Immature natural killer cell (primary cell): ENCODE results near the gene ARHGAP26. TPM values are rescaled to one million over a fixed set of nuclear protein-coding genes. Genes with fewer than 3 reads are reported as not detected.

Experiments
- DNase-seq, 3 donors: peaks; one replicate each; pipeline ENCODE4 v3.0.0; 2022; ENCODE audit warnings: mixed read lengths in 1 of 3
- H3K27ac Mint-ChIP-seq, 6 donors: one replicate each; pipeline ENCODE4 v1.8.0; 2020; ENCODE audit warnings: mixed read lengths in 6 of 6, mild to moderate bottlenecking in 5 of 6, inconsistent platforms in 4 of 6, moderate library complexity in 3 of 6
- H3K27me3 Mint-ChIP-seq, 3 donors: one replicate each; pipeline ENCODE4 v1.8.0; 2020 to 2021; ENCODE audit warnings: low read depth in 3 of 3, mild to moderate bottlenecking in 3 of 3, mixed read lengths in 3 of 3, moderate library complexity in 3 of 3, inconsistent platforms in 1 of 3
- H3K36me3 Mint-ChIP-seq, 3 donors: one replicate each; pipeline ENCODE4 v1.8.0; 2020; ENCODE audit warnings: mixed read lengths in 3 of 3, inconsistent platforms in 2 of 3, mild to moderate bottlenecking in 2 of 3
- H3K4me1 Mint-ChIP-seq, 2 donors: one replicate each; pipeline ENCODE4 v1.8.0; 2020; ENCODE audit warnings: inconsistent platforms in 2 of 2, mild to moderate bottlenecking in 2 of 2, mixed read lengths in 2 of 2, moderate library complexity in 1 of 2
- H3K4me3 Mint-ChIP-seq, 5 donors: one replicate each; pipeline ENCODE4 v1.8.0; 2020; ENCODE audit warnings: mild to moderate bottlenecking in 5 of 5, mixed read lengths in 5 of 5, inconsistent platforms in 3 of 5, moderate library complexity in 3 of 5
- H3K9me3 Mint-ChIP-seq, 6 donors: one replicate each; pipeline ENCODE4 v1.8.0; 2020; ENCODE audit warnings: mild to moderate bottlenecking in 6 of 6, mixed read lengths in 6 of 6, inconsistent platforms in 4 of 6, moderate library complexity in 3 of 6
- polyA plus RNA-seq, 3 donors: library from polyadenylated mRNA; unstranded; fragments of 300-500 nt; fragmentation: Illumina TruSeq; gene quantifications; one replicate each; pipeline ENCODE4 v1.2.3, GENCODE V29; 2021

Gene ARHGAP26
- polyA plus RNA-seq, 3 donors from 2014 or later = 14.5 to 43.7 (median 17.6) TPM

GRCh38 chr5:142826093-142826492 is 55.9 kb downstream of the ARHGAP26 start:
- peak overlapping the region in 3 of 5 donors; percentile 17 to 47 (median 39) for H3K4me3 Mint-ChIP-seq
- H3K9me3 Mint-ChIP-seq = no peaks in the 10 kb centered on the region
- H3K27me3 Mint-ChIP-seq = peaks cover 0 to 5% (median 5%) of the 10 kb centered on the region in 3 donors
- H3K4me1 Mint-ChIP-seq = peaks cover 90 to 98% of the 10 kb centered on the region in 2 donors
- H3K27ac Mint-ChIP-seq = peak overlapping the region in 4 of 6 donors; percentile 48 to 60 (median 53)
- no peaks in the 10 kb centered on the region for H3K36me3 Mint-ChIP-seq
- no peak for DNase-seq

DNA sequence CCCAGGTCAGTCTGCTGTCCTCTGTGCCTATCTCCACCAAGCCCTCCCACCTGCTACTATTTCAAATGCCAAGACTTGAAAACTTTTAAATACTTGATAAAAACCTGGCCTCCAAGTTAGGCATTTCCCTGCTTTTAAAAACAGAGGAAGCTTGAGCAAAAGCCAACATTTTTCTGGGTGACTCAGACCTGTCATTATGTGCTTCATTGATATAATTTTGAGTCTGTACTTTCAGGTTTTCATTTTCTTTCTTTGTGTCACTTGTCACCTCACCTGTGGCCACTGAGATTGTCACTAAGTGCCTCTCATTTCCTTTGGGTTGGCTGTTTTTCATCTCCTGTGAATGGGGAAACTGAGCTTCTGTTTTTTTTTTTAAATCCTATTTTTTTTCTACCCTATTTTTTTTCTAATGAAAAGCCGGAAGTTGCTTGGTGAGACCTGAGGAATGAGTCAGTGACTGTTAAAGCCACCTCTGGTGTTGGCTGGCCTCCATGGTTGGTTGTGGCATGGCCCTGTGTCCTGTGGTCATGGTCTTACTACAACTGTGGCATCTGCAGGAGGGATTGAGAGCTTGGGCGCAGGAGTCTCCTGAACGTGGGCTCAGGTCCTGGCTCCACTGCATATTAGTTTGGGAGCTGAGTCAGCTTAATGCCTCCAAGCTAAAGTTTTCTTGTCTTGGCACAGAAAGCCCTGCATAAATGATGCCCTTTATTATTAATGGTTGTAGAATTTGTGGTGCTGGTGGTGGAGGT is 56.7 kb downstream of the ARHGAP26 start:
- peak; percentile 59 to 64 (median 62) for DNase-seq
- peak overlapping the region; percentile 40 to 80 (median 62) for H3K27ac Mint-ChIP-seq
- peaks cover 94 to 100% of the 10 kb centered on the region in 2 donors for H3K4me1 Mint-ChIP-seq
- H3K4me3 Mint-ChIP-seq = peak overlapping the region; percentile 53 to 74 (median 68)
- no peaks in the 10 kb centered on the region for H3K36me3 Mint-ChIP-seq
- H3K9me3 Mint-ChIP-seq = no peaks in the 10 kb centered on the region
- H3K27me3 Mint-ChIP-seq = peaks cover 0 to 5% (median 5%) of the 10 kb centered on the region in 3 donors

- H3K9me3 Mint-ChIP-seq = no peaks in the 10 kb centered on the region
- H3K4me1 Mint-ChIP-seq = peaks cover 94 to 98% of the 10 kb centered on the region in 2 donors
- H3K36me3 Mint-ChIP-seq = no peaks in the 10 kb centered on the region
- DNase-seq = no peak
- peaks cover 0 to 5% (median 5%) of the 10 kb centered on the region in 3 donors for H3K27me3 Mint-ChIP-seq
- H3K4me3 Mint-ChIP-seq = peak overlapping the region; percentile 54 to 74 (median 68)
- peak overlapping the region in 1 of 6 donors; percentile 16 for H3K27ac Mint-ChIP-seq
Observed at GRCh38 chr5:142827934-142828576, 57.9 kb downstream of the ARHGAP26 start.

DNA sequence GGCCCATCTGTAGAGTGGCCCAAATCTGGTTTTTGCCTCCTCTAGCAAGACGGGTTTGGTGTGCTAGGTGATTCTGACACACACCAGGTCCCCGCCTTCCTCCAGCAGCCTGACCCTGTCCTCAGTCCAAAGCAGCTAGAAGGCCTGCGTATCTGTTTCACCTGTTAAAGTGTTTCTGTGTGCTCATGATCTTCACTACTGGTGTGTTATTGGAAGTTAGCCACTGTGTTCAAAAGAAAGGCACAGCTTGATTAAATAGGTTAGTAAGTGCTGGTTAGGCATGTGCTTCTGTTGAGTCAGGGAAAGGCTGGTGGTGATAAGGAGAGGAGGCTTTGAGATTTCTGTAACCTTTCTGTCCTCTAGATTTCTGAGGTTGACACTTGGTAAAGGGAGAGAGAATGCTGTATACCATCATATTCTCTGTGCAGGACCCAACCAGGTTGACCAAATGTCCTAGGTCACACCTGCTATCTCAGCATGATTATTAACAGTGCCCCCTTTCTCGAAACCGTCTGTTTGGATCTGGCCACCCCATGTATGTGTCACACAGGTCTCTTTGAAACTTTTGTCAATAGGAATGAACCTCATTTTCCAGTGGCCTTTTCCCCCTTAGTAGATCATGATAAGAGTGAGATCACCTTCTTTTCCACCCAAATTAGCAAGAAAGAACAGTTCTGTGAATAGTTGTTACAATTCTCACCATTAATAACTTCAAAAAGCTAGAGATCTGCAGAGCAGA is 58.8 kb downstream of the ARHGAP26 start:
- H3K4me3 Mint-ChIP-seq = peak overlapping the region; percentile 12 to 74 (median 60)
- DNase-seq = no peak
- H3K36me3 Mint-ChIP-seq = peaks cover 0 to 4% (median 3%) of the 10 kb centered on the region in 3 donors
- peak overlapping the region in 2 of 6 donors; percentile 61 to 67 for H3K27ac Mint-ChIP-seq
- H3K4me1 Mint-ChIP-seq = peaks cover 91 to 97% of the 10 kb centered on the region in 2 donors
- peaks cover 0 to 5% (median 5%) of the 10 kb centered on the region in 3 donors for H3K27me3 Mint-ChIP-seq
- no peaks in the 10 kb centered on the region for H3K9me3 Mint-ChIP-seq

- no peaks in the 10 kb centered on the region for H3K9me3 Mint-ChIP-seq
- peak overlapping the region in 1 of 5 donors; percentile 9 for H3K4me3 Mint-ChIP-seq
- peaks cover 0 to 4% (median 3%) of the 10 kb centered on the region in 3 donors for H3K36me3 Mint-ChIP-seq
- peaks cover 89 to 95% of the 10 kb centered on the region in 2 donors for H3K4me1 Mint-ChIP-seq
- DNase-seq = no peak
- peaks cover 0 to 5% (median 5%) of the 10 kb centered on the region in 3 donors for H3K27me3 Mint-ChIP-seq
- H3K27ac Mint-ChIP-seq = no peak overlapping the region
Observed at GRCh38 chr5:142829801-142830220, 59.6 kb downstream of the ARHGAP26 start.

DNA sequence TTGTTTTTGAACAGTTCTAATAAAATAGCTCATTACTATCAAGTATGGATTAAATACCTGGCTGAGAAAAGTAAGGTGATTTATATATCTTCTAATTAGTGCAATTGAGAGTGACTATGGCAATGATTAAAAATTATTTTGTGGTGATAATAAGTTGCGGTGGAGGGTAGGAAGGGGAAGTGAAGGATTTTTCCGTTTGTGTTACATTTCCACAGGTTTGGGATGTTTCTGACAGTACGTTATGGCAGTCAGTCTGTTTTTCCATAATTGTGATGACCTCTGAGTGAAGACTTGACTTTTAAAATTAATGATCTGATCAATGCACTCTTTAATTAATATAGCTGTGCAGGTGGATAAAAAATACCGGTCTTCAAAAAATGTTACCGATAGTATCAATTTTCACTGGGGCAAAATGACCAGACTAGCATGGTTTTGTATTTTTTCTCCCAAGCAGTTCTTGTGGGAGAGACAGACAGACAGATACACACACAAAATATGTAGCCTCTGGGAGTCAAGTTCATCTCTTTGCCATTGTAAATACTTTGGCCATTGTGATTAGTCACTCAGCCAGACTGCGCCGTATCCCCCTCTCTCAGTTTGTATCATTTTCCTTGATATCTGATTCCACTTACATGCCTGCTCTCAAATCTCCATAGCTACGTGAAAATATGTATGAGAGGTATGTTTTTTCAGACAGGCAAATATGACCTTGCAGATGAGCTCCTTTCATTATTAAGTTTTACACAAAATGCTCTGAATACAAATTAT is 60.2 kb downstream of the ARHGAP26 start:
- H3K4me3 Mint-ChIP-seq = no peak overlapping the region
- DNase-seq = no peak
- no peak overlapping the region for H3K27ac Mint-ChIP-seq
- no peaks in the 10 kb centered on the region for H3K9me3 Mint-ChIP-seq
- H3K4me1 Mint-ChIP-seq = peaks cover 89 to 95% of the 10 kb centered on the region in 2 donors
- H3K27me3 Mint-ChIP-seq = peaks cover 0 to 5% (median 5%) of the 10 kb centered on the region in 3 donors
- peaks cover 0 to 7% (median 4%) of the 10 kb centered on the region in 3 donors for H3K36me3 Mint-ChIP-seq

GRCh38 chr5:142831009-142831383 is 60.8 kb downstream of the ARHGAP26 start:
- peaks cover 0 to 8% (median 4%) of the 10 kb centered on the region in 3 donors for H3K36me3 Mint-ChIP-seq
- DNase-seq = no peak
- H3K4me3 Mint-ChIP-seq = peak overlapping the region in 1 of 5 donors; percentile 3
- peaks cover 0 to 6% (median 5%) of the 10 kb centered on the region in 3 donors for H3K27me3 Mint-ChIP-seq
- no peak overlapping the region for H3K27ac Mint-ChIP-seq
- no peaks in the 10 kb centered on the region for H3K9me3 Mint-ChIP-seq
- H3K4me1 Mint-ChIP-seq = peaks cover 89 to 95% of the 10 kb centered on the region in 2 donors

DNA sequence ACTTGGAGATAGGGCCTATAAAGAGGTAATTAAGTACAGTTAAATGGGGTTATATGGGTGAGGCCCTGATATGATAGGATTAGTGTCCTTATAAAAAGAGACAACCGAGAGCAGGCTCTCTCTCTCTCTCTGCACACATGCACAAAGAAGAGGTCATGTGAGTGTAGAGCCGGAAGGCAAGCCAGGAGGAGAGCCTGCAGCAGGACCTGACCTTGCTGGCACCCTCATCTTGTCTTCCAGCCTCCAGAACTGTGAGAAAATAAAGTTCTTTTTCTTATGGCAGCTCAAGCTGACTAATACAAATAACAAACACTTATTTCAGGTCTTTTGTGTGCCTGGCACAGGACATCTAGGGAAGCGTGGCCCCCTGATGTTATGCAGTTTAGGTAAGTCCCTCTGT is 62.1 kb downstream of the ARHGAP26 start:
- Mint-ChIP-seq H3K9me3 (no peaks in the 10 kb centered on the region), H3K4me1 (peaks cover 89 to 95% of the 10 kb centered on the region in 2 donors), H3K27me3 (peaks cover 0 to 3% (median 0%) of the 10 kb centered on the region in 3 donors), H3K36me3 (peaks cover 2 to 8% (median 4%) of the 10 kb centered on the region in 3 donors), H3K27ac (peak overlapping the region in 1 of 6 donors; percentile 15), H3K4me3 (peak overlapping the region in 1 of 5 donors; percentile 11)
- DNase-seq = no peak

DNA sequence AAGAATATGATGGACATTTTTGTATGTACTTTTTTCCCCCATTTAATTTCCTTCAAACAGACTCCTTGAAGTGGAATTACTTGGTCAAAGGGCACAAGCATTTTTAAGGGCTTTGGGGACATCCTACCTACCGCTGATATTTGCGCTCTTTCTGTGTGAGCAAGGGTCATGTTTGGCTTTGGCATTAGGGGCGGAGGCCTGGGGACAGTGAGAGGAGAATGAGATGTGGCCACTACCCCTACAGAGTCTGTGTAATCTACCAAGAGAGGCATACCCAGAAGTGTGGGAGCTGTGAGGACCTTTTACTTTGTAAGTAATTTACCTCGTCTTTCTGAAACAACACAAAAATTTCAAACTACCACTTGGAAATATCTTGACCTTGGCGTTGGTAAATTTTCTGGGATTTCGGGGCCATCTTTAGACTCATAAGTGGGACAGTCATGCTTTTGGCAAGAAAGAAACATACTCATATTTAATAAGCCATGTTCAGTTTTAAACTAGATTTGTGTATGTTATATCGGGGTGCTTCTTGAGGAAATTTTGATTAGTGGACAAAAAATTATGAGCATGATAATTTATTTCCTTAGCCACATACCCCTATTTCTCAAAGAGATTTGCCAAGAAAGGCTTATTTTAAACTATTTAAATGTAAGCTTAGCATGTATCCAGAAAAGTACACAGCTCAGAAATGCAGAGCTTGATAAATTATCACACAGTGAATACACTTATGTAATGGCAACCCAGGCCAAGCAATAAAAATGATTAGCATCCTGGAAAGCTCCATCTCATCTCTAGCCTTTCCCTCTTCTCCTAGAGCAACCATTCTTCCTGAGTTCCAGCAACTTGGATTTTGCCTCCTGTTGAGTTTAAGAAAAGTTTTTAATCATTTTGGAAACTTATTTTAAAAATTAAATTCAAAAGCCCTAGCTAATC is 63.6 kb downstream of the ARHGAP26 start:
- peaks cover 0 to 3% (median 0%) of the 10 kb centered on the region in 3 donors for H3K27me3 Mint-ChIP-seq
- H3K4me1 Mint-ChIP-seq = peaks cover 80 to 91% of the 10 kb centered on the region in 2 donors
- no peaks in the 10 kb centered on the region for H3K9me3 Mint-ChIP-seq
- DNase-seq = no peak
- H3K27ac Mint-ChIP-seq = no peak overlapping the region
- peak overlapping the region in 1 of 5 donors; percentile 48 for H3K4me3 Mint-ChIP-seq
- peaks cover 3 to 8% (median 4%) of the 10 kb centered on the region in 3 donors for H3K36me3 Mint-ChIP-seq

- Mint-ChIP-seq H3K9me3 (no peaks in the 10 kb centered on the region), H3K4me1 (peaks cover 74 to 91% of the 10 kb centered on the region in 2 donors), H3K36me3 (peaks cover 3 to 8% (median 4%) of the 10 kb centered on the region in 3 donors), H3K27ac (no peak overlapping the region), H3K4me3 (no peak overlapping the region), H3K27me3 (peaks cover 0 to 3% (median 0%) of the 10 kb centered on the region in 3 donors)
- no peak for DNase-seq
Observed at GRCh38 chr5:142834504-142834903, 64.3 kb downstream of the ARHGAP26 start.

- Mint-ChIP-seq H3K27ac (no peak overlapping the region), H3K36me3 (peaks cover 3 to 8% (median 4%) of the 10 kb centered on the region in 3 donors), H3K4me3 (peak overlapping the region in 4 of 5 donors; percentile 3 to 64 (median 20)), H3K27me3 (peaks cover 0 to 3% (median 0%) of the 10 kb centered on the region in 3 donors), H3K4me1 (peaks cover 74 to 90% of the 10 kb centered on the region in 2 donors), H3K9me3 (no peaks in the 10 kb centered on the region)
- no peak for DNase-seq
Observed at GRCh38 chr5:142835540-142835939, 65.4 kb downstream of the ARHGAP26 start.

- Mint-ChIP-seq H3K4me3 (peak overlapping the region; percentile 2 to 23 (median 9)), H3K9me3 (no peaks in the 10 kb centered on the region), H3K4me1 (peaks cover 74 to 90% of the 10 kb centered on the region in 2 donors), H3K27me3 (peaks cover 0 to 3% (median 0%) of the 10 kb centered on the region in 3 donors), H3K27ac (no peak overlapping the region), H3K36me3 (peaks cover 3 to 8% (median 4%) of the 10 kb centered on the region in 3 donors)
- DNase-seq = no peak
Observed at GRCh38 chr5:142836048-142836447, 65.9 kb downstream of the ARHGAP26 start.
